Stimulated activated CD8-positive, alpha-beta memory T cell treated with anti-CD3 and anti-CD28 coated beads, Interleukin-7, amount 100 ng/mL, for 24 hours (primary cell): Measurements from ENCODE around the gene SUN1.
"Not testable (repeated sequence)": the region's sequence is repeated elsewhere in the genome, so short reads cannot be mapped to it uniquely, and the experiment has no call there.

Source experiments
- DNase-seq: peaks from one replicate; pipeline ENCODE4 v3.0.0-alpha.2; 2020; ENCODE audit warnings: low read depth

SUN1 gene

GRCh38 chr7:907158-907980, 75.1 kb downstream of the SUN1 start:
- DNase-seq, result no peak

- no peak for DNase-seq
Measured at GRCh38 chr7:908159-908581, 75.9 kb downstream of the SUN1 start.

GRCh38 chr7:908591-909357, 76.5 kb downstream of the SUN1 start:
- not testable (repeated sequence) for DNase-seq

GRCh38 chr7:909358-910329, 77.4 kb downstream of the SUN1 start:
- DNase-seq, result no peak

DNA sequence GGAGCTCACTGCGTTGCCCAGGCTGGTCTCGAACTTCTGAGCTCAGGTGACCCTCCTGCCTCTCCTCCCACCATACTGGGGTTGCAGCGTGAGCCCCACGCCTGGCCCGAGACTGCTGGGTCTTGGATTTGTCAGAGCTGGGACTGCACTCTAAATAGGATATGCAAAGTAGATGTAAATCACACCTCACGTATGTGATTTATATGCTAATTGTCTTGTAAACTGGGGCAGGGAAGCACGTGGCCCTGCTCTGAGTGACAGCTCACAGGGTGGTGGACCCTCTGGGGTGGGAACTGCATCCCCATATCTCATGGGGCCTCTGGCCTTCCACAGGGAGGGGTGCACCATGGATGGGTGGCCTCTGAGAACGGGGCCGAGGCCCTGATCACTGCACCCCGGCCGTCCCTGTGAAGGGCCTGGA, 78.2 kb downstream of the SUN1 start:
- no peak for DNase-seq

GRCh38 chr7:910931-911431, 78.7 kb downstream of the SUN1 start:
- DNase-seq, result no peak

DNA sequence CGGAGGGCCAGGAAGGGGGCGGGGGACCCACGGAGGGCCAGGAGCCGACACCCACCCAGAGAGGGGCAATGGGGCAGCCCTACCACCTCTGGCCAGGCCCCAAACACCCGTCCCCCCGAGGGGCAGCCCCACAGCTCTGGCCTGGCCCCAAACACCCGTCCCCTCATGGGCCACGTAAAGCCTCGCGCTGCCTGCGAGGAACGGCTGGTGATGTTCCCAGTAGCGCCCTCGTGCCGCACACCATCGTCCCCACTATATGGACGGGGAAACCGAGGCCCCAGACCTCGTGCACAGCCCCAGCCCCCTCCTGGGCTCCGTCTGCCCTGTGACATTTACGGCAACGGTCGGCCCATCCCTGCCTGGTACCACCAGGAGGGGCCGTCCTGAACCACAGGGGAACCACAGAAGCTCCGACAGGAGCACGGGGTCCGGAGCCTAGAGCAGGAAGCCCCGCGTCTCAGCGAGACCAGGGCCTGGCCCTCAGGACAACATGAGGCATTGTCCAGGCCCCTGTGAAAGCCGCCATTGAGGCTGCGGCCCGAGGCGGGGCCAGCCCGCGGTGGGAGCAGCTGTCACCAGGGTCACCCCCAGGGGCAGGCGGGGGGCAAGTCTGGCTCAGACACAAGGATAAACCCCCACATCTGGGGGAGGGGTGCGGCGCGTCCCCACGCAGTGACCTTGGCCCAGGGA, 79.7 kb downstream of the SUN1 start:
- DNase-seq, result no peak

DNA sequence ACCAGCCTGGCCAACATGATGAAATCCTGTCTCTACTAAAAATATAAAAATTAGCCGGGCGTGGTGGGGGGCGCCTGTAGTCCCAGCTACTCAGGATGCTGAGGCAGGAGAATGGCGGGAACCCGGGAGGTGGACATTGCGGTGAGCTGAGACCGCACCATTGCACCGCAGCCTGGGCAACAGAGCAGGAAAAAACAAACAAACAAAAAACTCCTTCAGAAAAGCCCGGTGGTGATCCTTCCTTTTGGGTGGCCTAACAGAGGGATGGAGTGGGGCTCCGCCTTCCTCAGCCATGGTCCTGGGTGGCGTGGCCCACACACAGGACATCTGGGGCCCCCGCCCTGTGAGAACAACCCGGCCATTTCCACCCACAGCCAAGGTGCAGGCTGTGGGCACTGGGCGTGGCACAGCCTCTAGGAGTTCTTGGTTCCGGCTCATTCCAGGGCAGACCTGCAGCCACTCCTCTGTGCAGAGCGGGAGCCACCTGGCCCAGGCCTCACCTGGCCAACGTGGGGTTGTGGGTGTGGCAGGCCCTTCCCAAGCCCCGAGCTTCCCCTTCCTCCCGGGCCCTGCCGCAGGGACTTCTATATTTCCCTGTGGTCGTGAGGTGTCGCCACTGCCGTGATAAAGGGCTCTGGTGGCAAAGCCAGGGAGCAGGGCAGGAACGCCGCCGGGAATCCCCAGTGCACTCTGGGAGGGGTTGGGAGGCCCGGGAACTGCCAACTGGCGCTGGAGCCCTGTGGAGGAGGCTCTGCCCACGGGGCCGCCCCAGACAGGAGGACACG, 81.7 kb downstream of the SUN1 start:
- no peak for DNase-seq

DNA sequence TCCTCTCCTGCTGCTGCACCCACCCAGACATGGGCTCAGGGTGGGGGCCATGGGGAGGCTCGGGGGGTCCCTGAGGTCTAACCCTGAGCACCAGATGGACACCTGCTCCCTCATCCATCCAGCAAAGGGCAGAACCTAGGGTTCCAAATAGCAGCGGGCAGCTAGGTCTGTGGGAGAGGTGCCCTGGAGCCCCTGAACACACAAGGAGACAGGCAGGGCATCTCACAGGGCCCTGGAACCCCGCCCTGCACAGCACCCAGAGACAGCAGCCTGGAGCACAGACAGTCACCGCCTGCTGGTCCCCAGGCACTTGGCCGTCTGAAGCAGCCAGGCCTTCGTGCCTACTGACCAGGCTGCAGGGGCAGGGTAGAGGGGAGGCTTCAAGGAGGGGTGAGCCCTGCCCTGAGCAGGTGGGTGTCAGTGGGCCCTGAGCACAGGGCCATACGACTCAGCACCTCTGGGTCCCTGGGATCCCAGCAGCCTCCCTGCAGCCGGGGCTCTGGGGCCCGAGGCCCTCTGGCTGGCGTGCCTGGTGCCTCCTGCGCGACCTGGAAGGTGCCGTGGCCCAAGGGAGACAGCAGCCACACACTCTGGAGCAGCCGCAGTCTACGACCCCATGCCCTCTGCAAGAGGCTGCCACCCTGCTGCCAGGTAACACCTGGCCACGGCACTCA, 82.4 kb downstream of the SUN1 start:
- no peak for DNase-seq

DNA sequence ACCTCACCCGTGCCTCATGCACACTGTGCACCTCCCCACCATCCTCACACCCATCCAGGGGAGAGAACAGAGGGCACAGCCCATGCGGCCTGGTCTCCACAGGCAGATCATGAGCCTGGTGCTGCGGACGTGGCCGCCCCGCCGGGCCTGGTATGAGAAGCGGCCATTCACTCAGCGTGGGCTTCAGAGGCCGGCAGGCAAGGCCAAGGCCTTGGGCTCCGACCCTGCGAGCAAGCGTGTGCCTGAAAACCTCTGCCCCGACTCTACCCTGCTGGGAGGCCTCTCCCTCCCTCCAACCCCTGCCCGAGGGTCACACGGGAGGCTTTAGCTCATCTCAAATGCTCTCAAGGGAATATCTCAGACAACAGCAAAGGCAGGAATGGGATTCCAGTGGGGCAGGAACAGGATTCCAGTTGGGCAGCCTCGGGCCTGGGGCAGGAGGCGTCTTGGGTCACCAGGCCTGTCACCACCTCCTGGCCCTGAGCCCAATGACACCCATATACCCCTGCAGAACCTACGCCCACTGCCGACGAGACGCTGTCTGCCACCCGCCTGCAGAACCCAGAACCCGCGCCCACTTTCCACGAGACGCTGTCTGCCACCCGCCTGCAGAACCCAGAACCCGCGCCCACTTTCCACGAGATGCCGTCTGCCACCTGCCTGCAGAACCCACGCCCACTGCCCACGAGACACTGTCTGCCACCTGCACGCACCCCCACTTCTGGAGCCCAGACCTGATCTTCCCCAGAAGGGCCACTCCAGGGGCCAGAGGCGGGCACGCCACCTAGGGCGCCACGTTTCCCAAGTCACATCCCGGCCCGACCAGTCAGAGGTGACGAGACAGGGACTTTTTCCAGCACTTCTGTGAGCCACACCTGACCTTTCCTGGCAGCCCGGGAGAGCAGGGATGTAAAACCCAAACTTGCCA, 83.3 kb downstream of the SUN1 start:
- no peak for DNase-seq

DNA sequence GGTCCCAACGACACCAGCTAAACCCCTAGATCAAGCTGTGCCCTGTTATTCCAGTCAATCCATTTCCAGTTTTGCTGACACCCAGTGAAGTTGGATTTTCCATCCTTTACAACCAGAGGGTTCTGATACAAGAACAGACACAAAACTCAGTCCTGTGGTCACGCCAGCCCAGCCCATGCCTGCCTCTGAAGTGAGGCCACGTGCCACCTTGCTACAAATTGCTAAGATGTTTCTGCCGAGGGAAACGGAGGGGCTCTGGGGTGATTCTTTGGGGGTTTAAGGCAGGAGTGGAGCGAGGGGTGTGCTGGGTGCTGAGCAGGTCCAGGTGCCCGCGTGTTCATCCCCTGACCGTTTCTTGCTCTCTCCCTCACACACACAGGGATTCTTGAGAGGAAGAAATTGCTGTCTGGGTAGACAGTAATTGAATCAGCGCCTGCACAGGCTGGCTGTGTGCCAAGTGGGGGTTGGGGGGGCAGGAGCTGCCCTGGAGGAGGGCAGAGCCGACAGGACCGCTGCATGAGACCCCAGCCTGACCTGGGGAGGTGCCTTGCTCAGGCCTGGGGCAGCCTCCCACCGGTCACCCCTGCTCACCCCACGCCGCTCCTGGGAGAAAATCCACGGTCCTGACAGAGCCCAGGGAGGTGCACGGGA, 84.1 kb downstream of the SUN1 start:
- DNase-seq, result no peak

DNA sequence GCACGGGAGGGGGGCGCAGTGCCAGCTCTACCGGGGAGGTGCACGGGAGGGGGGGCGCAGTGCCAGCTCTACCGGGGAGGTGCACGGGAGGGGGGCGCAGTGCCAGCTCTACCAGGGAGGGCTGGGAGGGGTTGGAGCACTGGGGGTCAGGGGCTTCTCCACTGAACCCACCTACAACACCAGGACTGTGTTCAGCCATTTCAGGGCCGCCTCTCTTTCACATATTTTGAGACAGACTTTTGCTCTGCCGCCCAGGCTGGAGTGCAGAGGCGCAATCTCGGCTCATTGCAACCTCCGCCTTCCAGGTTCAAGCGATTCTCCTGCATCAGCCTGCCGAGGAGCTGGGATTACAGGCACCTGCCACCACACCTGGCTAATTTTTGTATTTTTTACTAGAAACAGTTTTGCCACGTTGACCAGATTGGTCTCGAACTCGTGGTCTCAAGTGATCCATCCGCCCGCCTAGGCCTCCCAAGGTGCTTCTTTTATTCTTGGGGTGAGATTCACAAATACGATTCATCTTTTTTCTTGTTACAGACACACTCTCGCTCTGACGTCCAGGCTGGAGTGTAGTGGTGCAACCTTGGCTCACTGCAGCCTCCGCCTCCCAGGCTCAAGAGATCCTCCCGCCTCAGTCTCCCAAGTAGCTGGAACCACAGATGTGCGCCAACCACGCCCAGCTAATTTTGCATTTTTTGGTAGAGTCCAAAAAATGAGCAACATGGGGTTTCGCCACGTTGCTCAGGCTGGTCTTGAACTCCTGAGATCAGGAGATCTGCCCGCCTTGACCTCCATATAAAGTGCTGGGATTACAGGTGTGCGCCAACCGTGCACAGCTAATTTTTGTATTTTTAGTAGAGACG, 85.2 kb downstream of the SUN1 start:
- no peak for DNase-seq

- DNase-seq, result no peak
Measured at GRCh38 chr7:918118-918425, 85.8 kb downstream of the SUN1 start.

GRCh38 chr7:918441-919113, 86.3 kb downstream of the SUN1 start:
- no peak for DNase-seq

- DNase-seq, result no peak
Measured at GRCh38 chr7:919114-919442, 86.8 kb downstream of the SUN1 start.

DNA sequence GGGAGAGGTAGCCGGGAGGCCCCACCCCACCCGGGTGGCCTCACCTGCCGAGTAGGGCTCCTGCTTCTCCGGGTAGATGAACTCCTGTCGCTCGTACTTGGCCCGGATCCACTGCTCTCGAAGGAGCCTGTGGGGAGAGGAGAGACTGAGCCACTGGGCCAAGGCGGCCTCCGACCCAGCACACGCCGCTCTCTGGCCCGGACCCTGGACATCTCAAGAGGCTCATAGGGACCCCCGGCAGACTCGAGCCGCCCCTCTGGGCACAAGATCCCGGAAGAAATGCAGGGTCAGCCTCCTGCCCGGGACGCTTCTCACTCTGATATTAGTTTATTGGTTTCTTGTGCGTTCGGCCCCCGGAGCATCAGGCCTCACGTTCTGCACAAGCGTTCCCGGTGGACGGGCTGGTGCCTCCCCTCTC, 87.7 kb downstream of the SUN1 start:
- no peak for DNase-seq
